Right lobe of liver (tissue), 6 donors: ENCODE measurements around the gene ANK2. TPM values are rescaled to one million over a fixed set of nuclear protein-coding genes. Genes with fewer than 3 reads are reported as not detected.

Experiments
- ATAC-seq, 4 donors: fragments of 200-7000 bp; cut with Tn5 transposase; one replicate each; pipeline ENCODE4 v1.9.1; 2020; ENCODE audit warnings: mild to moderate bottlenecking in 4 of 4, moderate library complexity in 4 of 4
- DNase-seq, 3 donors: peaks; one replicate each; pipeline ENCODE4 v3.0.0-alpha.2; 2020
- H3K27ac ChIP-seq, 3 donors: fragments of 200-600 bp; one replicate each; pipeline ENCODE4 v1.8.0; 2022
- H3K27me3 ChIP-seq, 2 donors: fragments of 200-600 bp; one replicate each; pipeline ENCODE4 v1.8.0; 2022
- H3K36me3 ChIP-seq, 4 donors: fragments of 200-600 bp; sonication (generic) in 1 of 4; one replicate each; pipeline versions ENCODE4 v1.5.1 to v1.8.0; 2017 to 2022; ENCODE audit warnings: control low read depth in 1 of 4
- H3K4me1 ChIP-seq, 4 donors: fragments of 200-600 bp; sonication (generic) in 1 of 4; one replicate each; pipeline versions ENCODE4 v1.5.1 to v1.8.0; 2017 to 2022; ENCODE audit warnings: control low read depth in 1 of 4
- H3K4me3 ChIP-seq, 3 donors: fragments of 200-600 bp; one replicate each; pipeline ENCODE4 v1.8.0; 2022
- H3K9me3 ChIP-seq, 4 donors: fragments of 200-600 bp; sonication (generic) in 1 of 4; one replicate each; pipeline versions ENCODE4 v1.5.1 to v1.8.0; 2017 to 2022; ENCODE audit warnings: control low read depth in 1 of 4
- CTCF ChIP-seq, 4 donors: fragments of 200-600 bp in 3 of 4; fragments of 450-650 bp in 1 of 4; IDR thresholded peaks; one replicate each; pipeline versions ENCODE4 v1.5.1 to v1.8.0; 2016 to 2022; ENCODE audit warnings: antibody characterized with exemption in 4 of 4, mild to moderate bottlenecking in 2 of 4
- POLR2A ChIP-seq: fragments of 450-650 bp; IDR thresholded peaks from one replicate; pipeline ENCODE4 v1.6.1; 2017; ENCODE audit warnings: antibody characterized with exemption, mild to moderate bottlenecking
- WGBS: methylation state at CpG from one replicate; pipeline ENCODE4 v1.1.6; 2018; ENCODE audit warnings: low coverage, low lambda C conversion rate; ENCODE audit not compliant: insufficient coverage; ENCODE audit errors: missing lambda C conversion rate; 5-methylcytosine and 5-hydroxymethylcytosine counted together
- intact Hi-C, 2 donors: fragments of 100-400 bp; cut with DNase I; formaldehyde crosslinking; loops; one replicate each; pipeline versions ENCODE4 v1.11.2 to v1.14.1; 2022
- microRNA counts: library from miRNA; unstranded; fragments of <30 nt; microRNA quantifications from one replicate; lab custom pipeline; 2016
- microRNA-seq, 2 donors: library from miRNA; unstranded; fragments of <30 nt; microRNA quantifications; one replicate each; pipeline ENCODE4, GENCODE V29; 2019 to 2020
- small RNA-seq, 2 experiments: library from RNA; depleted of rRNA; stranded (forward); fragments of <200 nt; gene quantifications; one replicate each; pipeline ENCODE3, GENCODE V24; 2016
- total RNA-seq, 6 experiments: library from RNA; depleted of rRNA in 2 of 6; stranded (reverse); fragments of >200 nt in 2 of 6; fragmentation: NEBNext Ultra II Directional in 3 of 6; extraction: Animal tissue kit (Norgen Biotek cat#: 25700) in 3 of 6; gene quantifications; one replicate each; pipeline versions ENCODE4 v1.1.0 to v1.2.4, GENCODE V29; 2016 to 2023
- donor health status: DM: no; HTN: yes; CAD: no.
- donor health status: DM: no; HTN: no; CAD: no.
- donor health status: DM: no; HTN: no; CAD: no.
- donor health status: DM: no; HTN: yes; CAD: no.
- donor health status: DM: no; HTN: yes; CAD: no.

Gene ANK2
- total RNA-seq, 6 experiments from 2014 or later: 0.61 to 1.7 (median 1.1) TPM

GRCh38 chr4:113419631-113420030, 370.2 kb downstream of the ANK2 start:
- no peak overlapping the region for H3K4me3 ChIP-seq
- H3K27ac ChIP-seq: no peak overlapping the region
- no peak for DNase-seq
- H3K36me3 ChIP-seq: no peaks in the 10 kb centered on the region
- ATAC-seq: no peak
- TF ChIP-seq CTCF (IDR thresholded peaks at IDR 0.05) (no peak), POLR2A (no peak)
- no peaks in the 10 kb centered on the region for H3K9me3 ChIP-seq
- no peaks in the 10 kb centered on the region for H3K27me3 ChIP-seq
- intact Hi-C loops: no loop called here
- 84% methylated on average over 2 of the region's 2 CpGs for WGBS
- no peaks in the 10 kb centered on the region for H3K4me1 ChIP-seq

GRCh38 chr4:113420938-113421337, 371.5 kb downstream of the ANK2 start:
- TF ChIP-seq POLR2A (no peak), CTCF (IDR thresholded peaks at IDR 0.05) (no peak)
- H3K27me3 ChIP-seq: no peaks in the 10 kb centered on the region
- no peak for DNase-seq

GRCh38 chr4:113423631-113424030, 374.2 kb downstream of the ANK2 start:
- Histone ChIP-seq H3K36me3 (no peaks in the 10 kb centered on the region), H3K27ac (no peak overlapping the region), H3K4me3 (no peak overlapping the region), H3K27me3 (no peaks in the 10 kb centered on the region), H3K9me3 (no peaks in the 10 kb centered on the region), H3K4me1 (no peaks in the 10 kb centered on the region)
- WGBS: 58% methylated on average over 1 of the region's 1 CpG
- ATAC-seq: no peak
- no peak for TF ChIP-seq POLR2A
- TF ChIP-seq CTCF (IDR thresholded peaks at IDR 0.05): no peak
- no peak for DNase-seq
- intact Hi-C loops: no loop called here

More at GRCh38 chr4:113420938-113421337, 371.5 kb downstream of the ANK2 start:
- H3K27ac ChIP-seq: no peak overlapping the region
- no peak for ATAC-seq
- H3K4me3 ChIP-seq: no peak overlapping the region
- intact Hi-C loops: no loop called here
- H3K36me3 ChIP-seq: no peaks in the 10 kb centered on the region
- H3K4me1 ChIP-seq: no peaks in the 10 kb centered on the region
- H3K9me3 ChIP-seq: no peaks in the 10 kb centered on the region

- Histone ChIP-seq H3K36me3 (no peaks in the 10 kb centered on the region), H3K4me3 (no peak overlapping the region), H3K4me1 (peaks cover 0 to 3% (median 0%) of the 10 kb centered on the region in 4 donors), H3K9me3 (no peaks in the 10 kb centered on the region), H3K27ac (no peak overlapping the region), H3K27me3 (no peaks in the 10 kb centered on the region)
- ATAC-seq: no peak
- no peak for DNase-seq
- 69% methylated on average over 1 of the region's 1 CpG for WGBS
- intact Hi-C loops: no loop called here
- TF ChIP-seq CTCF (IDR thresholded peaks at IDR 0.05) (no peak), POLR2A (no peak)
Observed at GRCh38 chr4:113433116-113433515, 383.7 kb downstream of the ANK2 start.

MicroRNA genes within 50 kb of the gene (microRNA counts, 767-probe panel; counts per million panel counts)
- 237 counts per million for microRNA hsa-miR-1243 (lab: Ali Mortazavi, UCI)

Small RNAs within 50 kb of the gene (microRNA-seq; reads per million reads assigned to microRNA genes)
- gene MIR1243: 0 reads per million in 2 donors
- 0 reads per million in 2 donors for gene MIR8082

Small RNAs within 50 kb of the gene (small RNA-seq; reads per million reads assigned to genes)
- 0 reads per million in 2 experiments for gene MIR8082
- 0 reads per million in 2 experiments for gene RN7SL184P
- gene RNU1-138P: 0 reads per million in 2 experiments
